Panc1 (cell line): ENCODE measurements around the gene SZT2. TPM values are rescaled to one million over a fixed set of nuclear protein-coding genes. Genes with fewer than 3 reads are reported as not detected.

ENCODE experiments used
- ATAC-seq: fragments of 200-7000 bp; cut with Tn5 transposase; 2 replicates; pipeline ENCODE4 v1.9.1; 2020; ENCODE audit warnings: mild to moderate bottlenecking, moderate library complexity
- BruUV-seq: library from RNA; stranded (reverse); fragments of 400-500 nt; replicated peaks from 2 replicates; lab custom pipeline; 2021; lab: Mats Ljungman, UMichigan
- CTCF ChIA-PET: fragments of 300-600 bp; sonication (Branson Sonifier 250); formaldehyde crosslinking; loops from one replicate; lab custom pipeline; 2022; ENCODE audit warnings: antibody characterized with exemption; lab: Charles Lee
- POLR2A ChIA-PET: fragments of 300-600 bp; sonication (Branson Sonifier 250); formaldehyde crosslinking; loops from one replicate; lab custom pipeline; 2022; ENCODE audit warnings: antibody characterized with exemption; lab: Charles Lee
- DNase-seq: peaks from one replicate; pipeline ENCODE4 v3.0.0-alpha.2; 2010; ENCODE audit warnings: low read depth, low spot score
- H3K27ac ChIP-seq: 2 replicates; pipeline ENCODE4 v1.5.1; 2011; ENCODE audit warnings: mild to moderate bottlenecking, low read length, inconsistent platforms
- H3K27me3 ChIP-seq: fragments of 200-500 bp; sonication (Bioruptor generic); 2 replicates; pipeline ENCODE4 v1.6.0; 2014; ENCODE audit warnings: low read length, inconsistent platforms; ENCODE audit not compliant: control insufficient read depth, insufficient read depth
- H3K36me3 ChIP-seq: fragments of 200-500 bp; sonication (Bioruptor generic); 2 replicates; pipeline ENCODE4 v1.5.1; 2014; ENCODE audit warnings: inconsistent platforms, mild to moderate bottlenecking, low read length, moderate library complexity; ENCODE audit not compliant: control insufficient read depth, insufficient read depth
- H3K4me1 ChIP-seq: 2 replicates; pipeline ENCODE4 v1.5.1; 2011; ENCODE audit warnings: inconsistent platforms, mild to moderate bottlenecking, low read length, moderate library complexity; ENCODE audit not compliant: control insufficient read depth, insufficient read depth
- H3K4me3 ChIP-seq, 2 experiments: 2 replicates each; pipeline ENCODE4 v1.5.1; 2011 to 2012; ENCODE audit warnings: low read depth in 2 of 2, low read length in 2 of 2, mild to moderate bottlenecking in 2 of 2, inconsistent platforms in 1 of 2, moderate library complexity in 1 of 2
- H3K9me3 ChIP-seq: fragments of 200-500 bp; sonication (Bioruptor generic); 2 replicates; pipeline ENCODE4 v1.5.1; 2014; ENCODE audit warnings: low read depth, mild to moderate bottlenecking, inconsistent platforms, low read length, moderate library complexity; ENCODE audit not compliant: control insufficient read depth, insufficient read depth
- CTCF ChIP-seq: fragments of 450-650 bp; IDR thresholded peaks from 2 replicates; pipeline ENCODE4 v1.5.1; 2017; ENCODE audit warnings: mild to moderate bottlenecking
- POLR2AphosphoS5 ChIP-seq: IDR thresholded peaks from 2 replicates; pipeline ENCODE4 v1.6.1; 2012; ENCODE audit warnings: mild to moderate bottlenecking, low read depth, low read length, moderate library complexity
- REST ChIP-seq, 2 experiments: IDR thresholded peaks; 2 replicates each; pipeline ENCODE4 v1.6.1; 2011 to 2012; ENCODE audit warnings: low read depth in 2 of 2, control low read depth in 1 of 2, low read length in 1 of 2, mild to moderate bottlenecking in 1 of 2, moderate library complexity in 1 of 2; ENCODE audit not compliant: insufficient read depth in 1 of 2
- SIN3A ChIP-seq: IDR thresholded peaks from 2 replicates; pipeline ENCODE4 v1.6.1; 2012; ENCODE audit warnings: low read depth, mild to moderate bottlenecking, low read length, moderate library complexity, borderline replicate concordance; ENCODE audit not compliant: insufficient read depth
- TCF7L2 ChIP-seq: IDR thresholded peaks from 2 replicates; pipeline ENCODE4 v1.6.1; 2011; ENCODE audit warnings: mild to moderate bottlenecking, low read depth, low read length, inconsistent platforms
- in situ Hi-C: cut with HindIII; loops from 2 replicates; pipeline ENCODE4 v1.10.0; 2016; ENCODE audit warnings: low sequenced_read_pairs, low pct_unique_long_range_greater_than_20kb
- intact Hi-C: fragments of 100-400 bp; cut with micrococcal nuclease; formaldehyde crosslinking; loops from one replicate; pipeline ENCODE4 v1.10.0; 2022; ENCODE audit not compliant: unreplicated experiment
- total RNA-seq: library from RNA; stranded (reverse); gene quantifications from one replicate; pipeline ENCODE4 v1.2.1, GENCODE V29; 2021; ENCODE audit not compliant: unreplicated experiment

SZT2 gene
- total RNA-seq, 1 experiment from 2014 or later, result 40.2 TPM

GRCh38 chr1:43372172-43372571, 17.5 kb upstream of the SZT2 start:
- intact Hi-C loops, result no loop called here
- H3K4me3 ChIP-seq, result no peak overlapping the region
- H3K36me3 ChIP-seq, result no peaks in the 10 kb centered on the region; the same call in 1 of the 2 replicates
- no peaks in the 10 kb centered on the region for H3K27me3 ChIP-seq
- H3K27ac ChIP-seq, result no peak overlapping the region
- peaks cover 10% of the 10 kb centered on the region for H3K4me1 ChIP-seq
- in situ Hi-C loops, result no loop called here
- TF ChIP-seq CTCF (no peak), TCF7L2 (no peak), POLR2AphosphoS5 (no peak), SIN3A (no peak), REST (IDR thresholded peaks at IDR 0.05; ENCODE audit: insufficient read depth in 1 of 2, low read depth in 2 of 2, low read length in 1 of 2) (no peak)
- ChIA-PET POLR2A (no interaction called here), CTCF (no interaction called here)
- DNase-seq (no peak), ATAC-seq (no peak)
- H3K9me3 ChIP-seq, result no peaks in the 10 kb centered on the region
- no TSS peak for BruUV-seq

- intact Hi-C loops, result no loop called here
- CTCF ChIA-PET, result no interaction called here
Observed at GRCh38 chr1:43373066-43373940, 16.4 kb upstream of the SZT2 start.

More at GRCh38 chr1:43373066-43373940, 16.4 kb upstream of the SZT2 start:
- Histone ChIP-seq H3K27me3 (no peaks in the 10 kb centered on the region), H3K4me1 (peaks cover 10% of the 10 kb centered on the region), H3K27ac (no peak overlapping the region), H3K9me3 (no peaks in the 10 kb centered on the region), H3K36me3 (no peaks in the 10 kb centered on the region; the same call in 1 of the 2 replicates), H3K4me3 (no peak overlapping the region)
- no TSS peak for BruUV-seq
- POLR2A ChIA-PET, result no interaction called here
- DNase-seq (peak; percentile 78), ATAC-seq (peak; percentile 49; the same call in 1 of the 2 replicates)
- in situ Hi-C loops, result no loop called here
- TF ChIP-seq TCF7L2, result peak; percentile 71
- no peak for TF ChIP-seq POLR2AphosphoS5
- TF ChIP-seq REST (IDR thresholded peaks at IDR 0.05; ENCODE audit: insufficient read depth in 1 of 2, low read depth in 2 of 2, low read length in 1 of 2), result no peak
